Fibroblast of skin of left biceps (primary cell): ENCODE measurements around the gene ABRACL.
"Not testable (repeated sequence)": the region's sequence is repeated elsewhere in the genome, so short reads cannot be mapped to it uniquely, and the experiment has no call there.

ENCODE experiments used
- DNase-seq, 2 experiments: peaks; one replicate each; pipeline ENCODE4 v3.0.0-alpha.2; 2013; ENCODE audit warnings: low read depth in 2 of 2

ABRACL gene, protein sequence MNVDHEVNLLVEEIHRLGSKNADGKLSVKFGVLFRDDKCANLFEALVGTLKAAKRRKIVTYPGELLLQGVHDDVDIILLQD

GRCh38 chr6:139028658-139029469, at the start of gene ABRACL:
TSS of gene ABRACL (plus strand) at chr6:139028745. CDS start at chr6:139034161, 5,416 bp downstream.
- DNase-seq, result no peak

DNA sequence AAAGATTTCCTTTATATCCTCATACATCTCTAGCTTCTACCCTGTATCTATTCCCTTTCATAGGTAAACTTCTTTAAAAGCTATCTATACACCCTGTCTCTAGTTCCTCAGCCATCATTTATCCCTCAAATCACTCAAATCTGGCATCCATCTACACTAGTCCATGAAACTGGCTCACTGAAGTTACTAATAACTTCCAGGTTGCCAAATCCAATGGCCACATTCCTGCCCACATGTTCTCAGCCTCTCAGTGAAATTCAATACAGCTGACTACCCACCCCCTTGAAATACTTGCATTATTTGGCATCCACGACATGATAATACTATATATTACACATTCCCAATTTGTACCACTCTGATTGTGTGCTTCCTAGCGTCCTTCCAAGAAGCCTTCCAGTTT, 49.2 kb upstream of the ABRACL start:
- no peak for DNase-seq

GRCh38 chr6:138979813-138980668, 48.5 kb upstream of the ABRACL start:
- DNase-seq, result no peak

GRCh38 chr6:138981416-138981815, 47.1 kb upstream of the ABRACL start:
- no peak for DNase-seq

DNA sequence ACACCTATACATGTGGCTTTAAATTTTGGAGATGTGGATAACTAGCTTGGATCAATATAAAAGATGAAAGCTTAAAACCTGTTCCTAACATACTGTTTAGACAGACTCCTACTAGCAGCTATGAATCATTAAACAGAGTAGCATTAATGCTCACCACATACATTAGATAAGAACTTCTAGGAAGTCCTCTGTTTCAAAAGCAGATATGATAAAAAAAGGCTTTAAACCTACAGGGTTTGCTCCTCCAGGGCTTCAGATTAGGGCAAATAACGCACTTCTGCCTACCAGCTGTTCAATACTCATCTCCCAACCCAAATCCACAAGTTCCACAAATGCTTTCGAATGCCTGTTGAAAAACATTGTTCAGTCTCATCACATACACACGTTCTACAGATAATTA, 42.0 kb upstream of the ABRACL start:
- no peak for DNase-seq

GRCh38 chr6:138987080-138987642, 41.4 kb upstream of the ABRACL start:
- DNase-seq, result no peak

GRCh38 chr6:138987643-138988468, 40.7 kb upstream of the ABRACL start, which contains the start of gene REPS1:
TSS of gene REPS1 (minus strand) at chr6:138988253. CDS start at chr6:138987682, 571 bp downstream.
- DNase-seq, result peak; percentile 68

DNA sequence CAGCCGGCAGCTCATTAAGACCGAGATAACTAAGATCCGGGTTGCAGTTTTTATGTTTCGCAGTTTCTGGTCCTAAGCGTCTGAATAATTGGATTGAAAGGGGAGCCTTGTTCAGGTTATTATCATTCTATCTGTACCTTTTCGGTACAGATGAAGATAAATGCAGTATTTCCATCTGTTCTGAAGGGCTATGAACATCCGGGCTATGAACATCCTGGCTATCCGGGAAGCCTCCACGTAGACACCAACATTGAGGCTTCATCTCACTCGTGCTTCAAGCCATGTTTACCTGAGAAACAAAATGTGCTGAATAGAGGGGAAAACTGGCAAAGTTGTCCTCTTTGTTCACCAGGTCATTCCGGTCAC, 40.1 kb upstream of the ABRACL start:
- no peak for DNase-seq

DNA sequence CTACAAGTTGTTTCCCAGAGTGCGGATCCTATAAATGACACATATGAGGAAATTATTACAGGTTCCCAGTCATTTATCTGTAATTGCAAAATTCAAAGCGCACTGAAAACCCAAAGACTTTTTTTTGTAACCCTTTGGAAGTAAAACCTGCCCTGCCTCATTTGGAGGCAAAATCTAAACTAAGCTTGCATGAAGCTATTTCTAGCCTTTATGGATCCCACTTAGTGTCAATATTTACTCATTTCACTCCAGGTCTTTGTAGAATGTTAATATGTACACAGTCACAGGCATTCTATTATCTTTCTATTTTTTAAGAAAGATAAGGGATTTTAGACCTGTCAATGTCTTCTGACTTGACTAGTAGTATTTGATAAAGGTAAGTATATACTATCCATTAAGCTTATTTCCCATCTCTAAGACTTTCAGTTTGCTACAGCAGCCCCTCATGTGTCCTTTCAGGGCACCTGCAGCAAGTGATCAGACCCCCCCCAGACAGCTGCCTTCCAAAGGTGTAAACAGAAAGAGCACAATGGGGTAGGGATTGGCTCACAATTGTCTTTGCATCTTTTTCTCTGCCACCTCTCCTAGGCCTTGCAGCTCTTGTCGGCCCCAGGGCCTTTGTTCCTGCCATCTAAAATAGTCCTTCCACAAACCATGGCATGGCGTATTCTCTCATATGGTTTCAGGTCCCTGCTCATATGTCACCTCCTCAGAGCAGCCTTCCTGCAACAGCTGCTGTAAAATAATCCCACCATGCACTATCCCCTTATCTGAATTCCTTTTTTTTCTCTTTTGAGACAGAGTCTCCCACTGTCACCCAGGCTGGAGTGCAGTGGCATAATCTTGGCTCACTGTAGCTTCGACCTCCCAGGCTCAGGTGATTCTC, 39.2 kb upstream of the ABRACL start:
- DNase-seq, result no peak

GRCh38 chr6:138991206-138991605, 37.3 kb upstream of the ABRACL start:
- no peak for DNase-seq

DNA sequence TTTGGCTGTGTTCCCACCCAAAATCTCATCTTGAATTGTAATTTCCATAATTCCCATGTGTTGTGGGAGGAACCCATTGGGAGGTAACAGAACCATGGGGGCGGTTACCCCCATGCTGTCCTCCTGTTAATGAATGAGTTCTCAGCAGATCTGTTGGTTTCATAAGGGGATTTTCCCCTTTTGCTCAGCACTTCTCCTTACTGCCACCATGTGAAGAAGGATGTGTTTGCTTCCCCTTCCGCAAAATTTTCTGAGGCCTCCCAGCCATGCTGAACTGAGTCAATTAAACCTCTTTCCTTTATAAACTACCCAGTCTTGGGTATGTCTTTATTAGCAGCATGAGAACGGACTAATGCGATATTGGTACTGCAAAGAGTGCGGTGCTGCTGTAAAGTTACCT, 35.6 kb upstream of the ABRACL start:
- DNase-seq, result not testable (repeated sequence)

- not testable (repeated sequence) for DNase-seq
Measured at GRCh38 chr6:138993410-138993809, 35.1 kb upstream of the ABRACL start.

- DNase-seq, result no peak
Measured at GRCh38 chr6:138996524-138996923, 32.0 kb upstream of the ABRACL start.

GRCh38 chr6:138997136-138997535, 31.4 kb upstream of the ABRACL start:
- DNase-seq, result no peak

- DNase-seq, result peak; percentile 20 to 33
Measured at GRCh38 chr6:138999949-139000725, 28.4 kb upstream of the ABRACL start.

GRCh38 chr6:139003751-139004150, 24.8 kb upstream of the ABRACL start:
- no peak for DNase-seq

GRCh38 chr6:139006477-139006876, 22.1 kb upstream of the ABRACL start:
- no peak for DNase-seq

DNA sequence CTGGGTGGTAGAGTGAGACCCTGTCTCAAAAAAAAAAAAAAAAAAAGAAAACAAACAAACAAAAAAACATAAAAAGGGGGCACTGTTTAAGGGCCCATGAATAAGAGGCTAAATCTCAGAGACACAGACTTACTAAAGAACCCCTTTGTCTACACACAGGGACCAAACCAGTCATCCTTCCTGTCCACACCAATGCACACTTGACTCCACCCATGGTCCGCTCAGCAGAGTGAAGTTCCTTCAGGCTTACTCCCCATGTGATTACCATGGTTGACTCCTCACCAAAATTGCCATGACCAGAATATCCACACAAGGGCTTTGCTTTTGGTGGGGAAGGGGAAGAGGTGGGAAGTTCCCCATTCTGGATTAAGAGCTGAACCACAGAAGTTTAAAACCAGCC, 21.1 kb upstream of the ABRACL start:
- DNase-seq, result no peak

- no peak for DNase-seq
Measured at GRCh38 chr6:139008117-139008516, 20.4 kb upstream of the ABRACL start.

- DNase-seq, result no peak
Measured at GRCh38 chr6:139010674-139011073, 17.9 kb upstream of the ABRACL start.
